Uterus (tissue), 4 donors: ENCODE results near the gene COL18A1. TPM values are rescaled to one million over a fixed set of nuclear protein-coding genes. Genes with fewer than 3 reads are reported as not detected.

Experiments
- DNase-seq, 2 donors: peaks; one replicate each; pipeline ENCODE4 v3.0.0-alpha.2; 2019 to 2020
- H3K27ac ChIP-seq, 2 donors: fragments of 200-600 bp; sonication (generic); 1 replicate in 1 of 2; 2 replicates in 1 of 2; pipeline ENCODE4 v1.5.1; 2016 to 2018
- H3K27me3 ChIP-seq, 2 donors: fragments of 200-600 bp; sonication (generic); one replicate each; pipeline ENCODE4 v1.5.1; 2018 to 2019; ENCODE audit warnings: control low read depth in 1 of 2
- H3K36me3 ChIP-seq, 2 donors: fragments of 200-600 bp; sonication (generic); one replicate each; pipeline ENCODE4 v1.5.1; 2019; ENCODE audit warnings: control low read depth in 1 of 2
- H3K4me1 ChIP-seq, 2 donors: fragments of 200-600 bp; sonication (generic); one replicate each; pipeline ENCODE4 v1.5.1; 2018 to 2019; ENCODE audit warnings: control low read depth in 1 of 2
- H3K4me3 ChIP-seq, 2 donors: fragments of 200-600 bp; sonication (generic); 1 replicate in 1 of 2; 2 replicates in 1 of 2; pipeline ENCODE4 v1.5.1; 2018 to 2019; ENCODE audit warnings: mild to moderate bottlenecking in 1 of 2
- H3K9me3 ChIP-seq, 2 donors: fragments of 200-600 bp; sonication (generic); one replicate each; pipeline ENCODE4 v1.5.1; 2019; ENCODE audit warnings: control low read depth in 1 of 2
- POLR2A ChIP-seq, 2 donors: fragments of 450-650 bp; IDR thresholded peaks; one replicate each; pipeline ENCODE4 v1.6.1; 2016; ENCODE audit warnings: antibody characterized with exemption in 2 of 2, mild to moderate bottlenecking in 1 of 2, moderate library complexity in 1 of 2
- intact Hi-C: fragments of 100-400 bp; cut with DNase I; formaldehyde crosslinking; loops from one replicate; pipeline ENCODE4 v1.15.1; 2023; ENCODE audit warnings: low total_unique reads
- total RNA-seq, 4 donors: library from RNA; depleted of rRNA in 3 of 4; stranded (reverse); fragments of >200 nt in 3 of 4; gene quantifications; one replicate each; pipeline versions ENCODE4 v1.1.0 to v1.2.4, GENCODE V29; 2014 to 2023
- TF ChIP-seq, protein P1 (sequence below), 4 experiments: fragments of 200-600 bp in 2 of 4; fragments of 450-650 bp in 2 of 4; sonication (generic) in 2 of 4; IDR thresholded peaks; one replicate each; pipeline ENCODE4 v1.5.1; 2016 to 2019; ENCODE audit warnings: antibody characterized with exemption in 4 of 4, mild to moderate bottlenecking in 2 of 4, moderate library complexity in 1 of 4
- donor health status: DM: yes; HTN: yes; CAD: no.

The COL18A1 gene
- total RNA-seq, 4 donors from 2014 or later = 73.0 to 223 (median 152) TPM

- intact Hi-C loops = no loop called here
- peaks cover 0 to 29% of the 10 kb centered on the region in 2 donors for H3K4me1 ChIP-seq
Measured at GRCh38 chr21:45469273-45470086, 64.5 kb downstream of the COL18A1 start.

GRCh38 chr21:45470087-45470515 is 65.1 kb downstream of the COL18A1 start:
- DNase-seq = no peak
- Histone ChIP-seq H3K27ac (peak overlapping the region; percentile 91 to 94), H3K4me3 (no peak overlapping the region), H3K9me3 (no peaks in the 10 kb centered on the region), H3K4me1 (peaks cover 0 to 29% of the 10 kb centered on the region in 2 donors), H3K36me3 (no peaks in the 10 kb centered on the region), H3K27me3 (no peaks in the 10 kb centered on the region)
- TF ChIP-seq, protein P1, sequence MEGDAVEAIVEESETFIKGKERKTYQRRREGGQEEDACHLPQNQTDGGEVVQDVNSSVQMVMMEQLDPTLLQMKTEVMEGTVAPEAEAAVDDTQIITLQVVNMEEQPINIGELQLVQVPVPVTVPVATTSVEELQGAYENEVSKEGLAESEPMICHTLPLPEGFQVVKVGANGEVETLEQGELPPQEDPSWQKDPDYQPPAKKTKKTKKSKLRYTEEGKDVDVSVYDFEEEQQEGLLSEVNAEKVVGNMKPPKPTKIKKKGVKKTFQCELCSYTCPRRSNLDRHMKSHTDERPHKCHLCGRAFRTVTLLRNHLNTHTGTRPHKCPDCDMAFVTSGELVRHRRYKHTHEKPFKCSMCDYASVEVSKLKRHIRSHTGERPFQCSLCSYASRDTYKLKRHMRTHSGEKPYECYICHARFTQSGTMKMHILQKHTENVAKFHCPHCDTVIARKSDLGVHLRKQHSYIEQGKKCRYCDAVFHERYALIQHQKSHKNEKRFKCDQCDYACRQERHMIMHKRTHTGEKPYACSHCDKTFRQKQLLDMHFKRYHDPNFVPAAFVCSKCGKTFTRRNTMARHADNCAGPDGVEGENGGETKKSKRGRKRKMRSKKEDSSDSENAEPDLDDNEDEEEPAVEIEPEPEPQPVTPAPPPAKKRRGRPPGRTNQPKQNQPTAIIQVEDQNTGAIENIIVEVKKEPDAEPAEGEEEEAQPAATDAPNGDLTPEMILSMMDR (IDR thresholded peaks at IDR 0.05) = no peak
- TF ChIP-seq POLR2A (IDR thresholded peaks at IDR 0.05) = no peak
- intact Hi-C loops = no loop called here

More at GRCh38 chr21:45469273-45470086, 64.5 kb downstream of the COL18A1 start:
- no peak for DNase-seq
- TF ChIP-seq, protein P1 (IDR thresholded peaks at IDR 0.05) = no peak
- TF ChIP-seq POLR2A (IDR thresholded peaks at IDR 0.05) = no peak
- H3K27ac ChIP-seq = peak overlapping the region; percentile 91 to 94
- no peaks in the 10 kb centered on the region for H3K36me3 ChIP-seq
- no peak overlapping the region for H3K4me3 ChIP-seq
- no peaks in the 10 kb centered on the region for H3K9me3 ChIP-seq
- H3K27me3 ChIP-seq = no peaks in the 10 kb centered on the region

DNA sequence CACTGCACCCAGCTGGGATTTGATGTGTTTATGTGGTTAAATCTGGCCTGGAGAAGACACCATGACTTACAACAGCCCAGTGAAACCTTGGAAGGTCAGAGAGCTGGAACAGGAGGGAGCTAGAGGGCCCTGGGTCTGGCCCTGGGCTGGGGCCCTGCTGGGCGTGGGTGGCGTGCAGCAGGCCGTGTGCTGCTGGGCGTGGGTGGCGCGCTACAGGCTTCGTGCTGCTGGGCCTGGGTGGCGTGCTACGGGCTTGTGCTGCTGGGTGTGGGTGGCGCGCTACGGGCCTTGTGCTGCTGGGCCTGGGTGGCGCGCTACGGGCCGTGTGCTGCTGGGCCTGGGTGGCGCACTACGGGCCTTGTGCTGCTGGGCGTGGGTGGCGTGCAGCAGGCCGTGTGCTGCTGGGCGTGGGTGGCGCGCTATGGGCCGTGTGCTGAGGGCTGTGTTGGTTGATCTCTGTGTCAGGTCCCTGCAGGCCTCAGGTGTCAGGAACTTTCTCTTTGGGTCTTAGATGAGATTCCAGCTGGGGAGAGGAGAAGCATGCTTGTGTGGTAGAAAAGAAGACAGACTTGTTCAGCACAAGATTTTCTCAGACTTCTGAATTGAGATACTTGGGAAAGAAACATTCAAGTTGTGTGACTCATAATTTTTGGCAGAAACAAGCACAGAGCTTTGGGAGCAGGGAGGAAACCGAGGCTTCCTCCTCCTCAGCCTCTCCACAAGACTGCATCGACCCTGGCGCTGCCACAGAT is 66.0 kb downstream of the COL18A1 start:
- Histone ChIP-seq H3K27ac (peak overlapping the region; percentile 91 to 94), H3K4me1 (peaks cover 0 to 29% of the 10 kb centered on the region in 2 donors), H3K36me3 (no peaks in the 10 kb centered on the region), H3K27me3 (no peaks in the 10 kb centered on the region), H3K4me3 (peak overlapping the region in 1 of 2 donors; percentile 15), H3K9me3 (no peaks in the 10 kb centered on the region)
- no peak for DNase-seq
- intact Hi-C loops = no loop called here
- no peak for TF ChIP-seq POLR2A (IDR thresholded peaks at IDR 0.05)
- TF ChIP-seq, protein P1 (IDR thresholded peaks at IDR 0.05) = peak in 1 of 4 experiments; percentile 2

- TF ChIP-seq POLR2A (IDR thresholded peaks at IDR 0.05) = no peak
- TF ChIP-seq, protein P1 (IDR thresholded peaks at IDR 0.05) = no peak
- DNase-seq = peak; percentile 68 to 69
- H3K9me3 ChIP-seq = no peaks in the 10 kb centered on the region
- H3K27me3 ChIP-seq = no peaks in the 10 kb centered on the region
- intact Hi-C loops = no loop called here
- peak overlapping the region in 1 of 2 donors; percentile 15 for H3K4me3 ChIP-seq
- peaks cover 0 to 29% of the 10 kb centered on the region in 2 donors for H3K4me1 ChIP-seq
- H3K36me3 ChIP-seq = no peaks in the 10 kb centered on the region
- H3K27ac ChIP-seq = peak overlapping the region; percentile 91 to 94
Measured at GRCh38 chr21:45471525-45472221, 66.7 kb downstream of the COL18A1 start.
